Erythroblast (primary cell): ENCODE results near the gene RPS6KC1.
A peak's percentile ranks its signal among the peaks of the same experiment; 100 is the strongest.
"Not testable (repeated sequence)": the region's sequence is repeated elsewhere in the genome, so short reads cannot be mapped to it uniquely, and the experiment has no call there.

ENCODE experiments used
- GATA1 ChIP-seq: IDR thresholded peaks from 2 replicates; pipeline ENCODE4 v1.6.1; 2011; ENCODE audit warnings: low read depth, mild to moderate bottlenecking, control low read depth, low read length, moderate library complexity
- POLR2A ChIP-seq: IDR thresholded peaks from 2 replicates; pipeline ENCODE4 v1.6.1; 2011; ENCODE audit warnings: mild to moderate bottlenecking, low read length

DNA sequence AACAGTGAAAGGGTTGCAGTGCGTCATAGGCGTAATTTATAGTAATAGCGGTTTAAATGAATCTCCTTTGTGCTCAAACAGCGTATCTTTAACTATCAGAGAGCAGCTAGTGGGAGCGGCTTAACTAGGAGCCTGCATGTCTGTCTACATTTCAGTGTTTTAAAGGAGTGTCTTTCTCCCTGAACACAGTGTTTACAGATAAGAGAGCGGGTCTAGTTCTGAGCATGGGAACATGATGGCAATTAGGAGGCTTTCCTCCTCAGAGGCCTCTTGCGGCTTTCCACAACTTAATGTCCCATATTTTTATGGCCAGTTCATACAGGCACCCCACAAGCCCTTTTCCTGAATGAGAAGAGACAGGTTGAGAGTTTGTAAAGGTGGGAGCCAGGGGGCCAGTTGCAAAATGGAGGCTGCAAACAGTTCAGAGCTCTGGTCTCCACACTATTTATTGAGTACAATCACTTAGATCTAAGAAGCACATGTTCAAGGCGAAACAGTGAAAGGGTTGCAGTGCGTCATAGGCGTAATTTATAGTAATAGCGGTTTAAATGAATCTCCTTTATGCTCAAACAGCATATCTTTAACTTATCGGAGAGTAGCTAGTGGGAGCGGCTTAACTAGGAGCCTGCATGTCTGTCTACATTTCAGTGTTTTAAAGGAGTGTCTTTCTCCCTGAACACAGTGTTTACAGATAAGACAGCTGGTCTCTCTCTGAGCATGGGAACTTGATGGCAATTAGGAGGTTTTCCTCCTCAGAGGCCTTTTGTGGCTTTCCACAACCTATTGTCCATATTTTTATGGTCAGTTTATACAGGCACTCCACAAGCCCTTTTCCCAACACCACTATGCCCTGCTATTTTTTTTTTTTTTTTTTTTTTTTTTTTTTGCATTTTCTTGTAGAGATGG lies 5.5 kb upstream of the RPS6KC1 start:
- not testable (repeated sequence) for TF ChIP-seq GATA1
- TF ChIP-seq POLR2A, result peak; percentile 33
